ENCODE data around the gene KLHL22. TPM values are rescaled to one million over a fixed set of nuclear protein-coding genes. Genes with fewer than 3 reads are reported as not detected.
"Not testable (repeated sequence)": the region's sequence is repeated elsewhere in the genome, so short reads cannot be mapped to it uniquely, and the experiment has no call there.

The KLHL22 gene
- total and polyA plus RNA-seq, 5 donors from 2014 or later = 40.1 to 55.6 (median 43.9) TPM

DNA sequence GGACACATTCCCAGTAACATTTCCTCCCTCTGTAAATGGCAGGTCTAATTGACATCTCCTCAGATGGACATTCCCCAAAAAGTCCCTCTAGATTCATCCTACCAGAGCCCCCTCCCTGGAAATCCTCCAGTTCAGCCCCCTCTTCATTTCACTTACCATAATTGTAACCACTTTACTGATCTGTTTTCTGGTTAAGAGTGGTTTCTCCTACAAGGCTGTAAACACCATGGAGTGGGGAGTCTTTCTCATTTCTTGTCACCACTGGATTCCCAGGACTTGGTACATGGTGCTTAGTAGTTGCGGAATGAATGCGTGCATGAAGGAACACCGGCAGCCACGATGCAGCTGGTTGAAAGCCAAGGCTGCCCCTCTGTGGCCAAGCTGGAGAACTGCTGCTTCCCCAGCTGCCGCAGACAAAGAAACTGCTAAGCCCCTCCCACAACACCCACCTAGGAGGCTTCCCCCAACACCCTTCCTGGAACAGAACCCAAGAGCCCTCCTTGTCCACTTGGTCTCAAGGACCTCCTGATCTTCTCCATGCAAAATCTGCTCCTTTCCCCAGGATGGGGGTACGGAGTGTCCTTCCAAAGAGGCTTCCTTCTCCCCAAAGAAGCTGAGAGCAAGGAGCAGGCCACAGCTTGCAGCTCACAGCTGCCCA lies 39.4 kb downstream of the KLHL22 start:
- peaks cover 15% of the 10 kb centered on the region for H3K4me1 ChIP-seq (ENCODE audit: control insufficient read depth, insufficient read depth, low read length, poor library complexity, severe bottlenecking)
- no peaks in the 10 kb centered on the region for H3K27me3 ChIP-seq (ENCODE audit: control insufficient read depth, insufficient read depth, low read length)
- H3K9me3 ChIP-seq (ENCODE audit: control insufficient read depth in 2 of 2, low read length in 2 of 2) = no peaks in the 10 kb centered on the region
- H3K27ac Mint-ChIP-seq = peak overlapping the region; percentile 68 to 81 (median 76)
- H3K9me3 Mint-ChIP-seq = no peaks in the 10 kb centered on the region
- H3K4me1 Mint-ChIP-seq = peaks cover 11 to 47% (median 24%) of the 10 kb centered on the region in 4 donors
- H3K27me3 Mint-ChIP-seq = no peaks in the 10 kb centered on the region
- DNase-seq (peak; percentile 61 to 85 (median 77)), ATAC-seq (ENCODE audit: low read depth in 2 of 2) (peak; percentile 87 to 96)
- no peak overlapping the region for H3K4me3 ChIP-seq (ENCODE audit: low read depth, low read length)
- H3K36me3 ChIP-seq (ENCODE audit: control insufficient read depth, insufficient read depth, low read length) = peaks cover 18% of the 10 kb centered on the region
- no peak overlapping the region for H3K4me3 Mint-ChIP-seq
- no peak overlapping the region for H3K27ac ChIP-seq (ENCODE audit: insufficient read depth, low read length, poor library complexity, severe bottlenecking)
- H3K36me3 Mint-ChIP-seq = peaks cover 45% of the 10 kb centered on the region

DNA sequence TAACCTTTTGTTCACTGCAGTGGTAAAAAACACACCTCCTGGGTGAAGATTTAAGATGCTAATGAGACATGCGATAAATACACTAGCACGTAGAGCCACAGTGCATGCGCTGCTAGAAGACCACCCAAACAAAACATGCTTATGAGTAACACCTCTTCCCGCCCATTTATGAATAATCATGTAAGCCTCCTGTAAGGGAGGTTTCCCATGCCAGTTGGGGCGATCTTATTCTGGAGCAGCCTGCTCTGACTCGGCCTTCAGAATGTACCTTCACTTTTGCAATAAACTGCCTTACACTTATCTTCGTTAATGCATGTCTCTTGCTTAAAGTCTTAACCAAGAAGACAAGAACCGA lies 39.9 kb downstream of the KLHL22 start:
- peak overlapping the region in 2 of 3 donors; percentile 54 to 68 for H3K27ac Mint-ChIP-seq

DNA sequence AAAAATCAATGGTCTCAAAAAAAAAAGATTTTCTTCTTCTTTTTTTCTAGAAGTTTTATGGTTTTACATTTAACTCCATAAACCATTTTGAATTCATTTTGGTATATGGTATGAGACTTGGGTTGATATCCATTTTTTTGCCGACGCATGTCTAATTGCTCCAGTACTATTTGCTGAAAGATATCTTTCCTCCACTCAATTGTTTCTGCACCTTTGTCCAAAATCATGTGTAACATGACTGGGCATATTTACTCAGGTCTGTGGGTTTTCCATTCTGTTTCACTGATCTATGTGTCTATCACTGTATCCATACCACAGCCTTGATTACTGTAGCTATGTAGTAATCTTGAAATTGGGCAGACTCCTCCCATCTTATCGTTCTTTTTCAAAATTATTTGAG lies 42.4 kb downstream of the KLHL22 start:
- peaks cover 18% of the 10 kb centered on the region for H3K36me3 ChIP-seq (ENCODE audit: control insufficient read depth, insufficient read depth, low read length)

More for the DNA sequence above, 39.9 kb downstream of the KLHL22 start:
- no peaks in the 10 kb centered on the region for H3K9me3 ChIP-seq (ENCODE audit: control insufficient read depth in 2 of 2, low read length in 2 of 2)
- DNase-seq (no peak), ATAC-seq (ENCODE audit: low read depth in 2 of 2) (no peak)
- H3K27me3 ChIP-seq (ENCODE audit: control insufficient read depth, insufficient read depth, low read length) = no peaks in the 10 kb centered on the region
- no peaks in the 10 kb centered on the region for H3K27me3 Mint-ChIP-seq
- H3K36me3 ChIP-seq (ENCODE audit: control insufficient read depth, insufficient read depth, low read length) = peaks cover 18% of the 10 kb centered on the region
- H3K4me3 ChIP-seq (ENCODE audit: low read depth, low read length) = no peak overlapping the region
- H3K4me1 Mint-ChIP-seq = peaks cover 11 to 42% (median 21%) of the 10 kb centered on the region in 4 donors
- H3K4me1 ChIP-seq (ENCODE audit: control insufficient read depth, insufficient read depth, low read length, poor library complexity, severe bottlenecking) = peaks cover 11% of the 10 kb centered on the region
- peaks cover 45% of the 10 kb centered on the region for H3K36me3 Mint-ChIP-seq
- H3K4me3 Mint-ChIP-seq = no peak overlapping the region
- H3K27ac ChIP-seq (ENCODE audit: insufficient read depth, low read length, poor library complexity, severe bottlenecking) = no peak overlapping the region
- no peaks in the 10 kb centered on the region for H3K9me3 Mint-ChIP-seq

DNA sequence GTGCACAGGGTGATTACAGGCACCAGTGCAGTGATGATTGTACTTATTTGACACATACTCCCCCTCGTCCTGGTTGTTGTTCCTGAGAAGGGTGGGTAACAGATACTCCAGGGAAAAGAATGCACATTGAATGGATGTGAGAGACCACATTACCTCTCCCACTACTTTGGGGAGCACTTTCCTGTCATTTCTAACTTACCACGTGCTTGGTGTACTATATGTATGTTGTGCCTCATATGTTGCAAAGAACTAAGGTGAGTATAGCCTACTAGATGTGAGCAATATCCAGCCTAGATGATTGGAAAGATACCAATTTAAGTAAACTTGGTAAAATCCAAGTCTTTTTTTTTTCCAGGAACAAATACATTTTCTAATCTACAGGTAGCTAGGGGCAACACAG lies 43.7 kb downstream of the KLHL22 start:
- Mint-ChIP-seq H3K36me3 (peaks cover 42% of the 10 kb centered on the region), H3K27ac (no peak overlapping the region), H3K4me3 (no peak overlapping the region)

More for the DNA sequence above, 42.4 kb downstream of the KLHL22 start:
- Histone ChIP-seq H3K4me3 (ENCODE audit: low read depth, low read length) (no peak overlapping the region), H3K4me1 (ENCODE audit: control insufficient read depth, insufficient read depth, low read length, poor library complexity, severe bottlenecking) (peaks cover 11% of the 10 kb centered on the region), H3K27me3 (ENCODE audit: control insufficient read depth, insufficient read depth, low read length) (no peaks in the 10 kb centered on the region), H3K27ac (ENCODE audit: insufficient read depth, low read length, poor library complexity, severe bottlenecking) (no peak overlapping the region), H3K9me3 (ENCODE audit: control insufficient read depth in 2 of 2, low read length in 2 of 2) (no peaks in the 10 kb centered on the region)
- Mint-ChIP-seq H3K36me3 (peaks cover 44% of the 10 kb centered on the region), H3K4me1 (peaks cover 6 to 25% (median 16%) of the 10 kb centered on the region in 4 donors), H3K27ac (no peak overlapping the region), H3K9me3 (peaks cover 0 to 2% (median 0%) of the 10 kb centered on the region in 7 donors), H3K4me3 (no peak overlapping the region), H3K27me3 (no peaks in the 10 kb centered on the region)
- no peak for DNase-seq
- no peak for ATAC-seq (ENCODE audit: low read depth in 2 of 2)

DNA sequence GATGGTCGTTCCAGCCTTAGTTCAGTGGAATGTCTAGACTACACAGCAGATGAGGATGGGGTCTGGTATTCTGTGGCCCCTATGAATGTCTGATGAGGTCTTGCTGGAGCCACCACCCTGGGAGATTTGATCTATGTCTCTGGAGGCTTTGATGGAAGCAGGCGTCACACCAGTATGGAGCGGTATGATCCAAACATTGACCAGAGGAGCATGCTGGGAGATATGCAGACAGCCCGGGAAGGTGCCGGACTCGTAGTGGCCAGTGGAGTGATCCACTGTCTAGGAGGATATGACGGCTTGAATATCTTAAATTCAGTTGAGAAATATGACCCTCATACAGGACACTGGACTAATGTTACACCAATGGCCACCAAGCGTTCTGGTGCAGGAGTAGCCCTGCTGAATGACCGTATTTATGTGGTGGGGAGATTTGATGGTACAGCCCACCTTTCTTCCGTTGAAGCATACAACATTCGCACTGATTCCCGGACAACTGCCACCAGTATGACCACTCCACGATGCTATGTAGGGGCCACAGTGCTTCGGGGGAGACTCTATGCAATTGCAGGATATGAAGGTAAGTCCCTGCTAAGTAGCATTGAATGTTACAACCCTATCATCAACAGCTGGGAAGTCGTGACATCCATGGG lies 44.3 kb downstream of the KLHL22 start:
- H3K4me3 ChIP-seq (ENCODE audit: low read depth, low read length); H3K9me3 Mint-ChIP-seq; H3K4me1 ChIP-seq (ENCODE audit: control insufficient read depth, insufficient read depth, low read length, poor library complexity, severe bottlenecking); H3K4me3 Mint-ChIP-seq; DNase-seq; H3K27me3 ChIP-seq (ENCODE audit: control insufficient read depth, insufficient read depth, low read length); H3K27me3 Mint-ChIP-seq; H3K9me3 ChIP-seq (ENCODE audit: control insufficient read depth in 2 of 2, low read length in 2 of 2); H3K27ac ChIP-seq (ENCODE audit: insufficient read depth, low read length, poor library complexity, severe bottlenecking); ATAC-seq (ENCODE audit: low read depth in 2 of 2): not testable (repeated sequence)
- Mint-ChIP-seq H3K36me3 (peaks cover 43% of the 10 kb centered on the region), H3K27ac (peak overlapping the region in 1 of 3 donors; percentile 38), H3K4me1 (peaks cover 3 to 12% (median 8%) of the 10 kb centered on the region in 4 donors)
- peaks cover 20% of the 10 kb centered on the region for H3K36me3 ChIP-seq (ENCODE audit: control insufficient read depth, insufficient read depth, low read length)

More for the DNA sequence above, 43.7 kb downstream of the KLHL22 start:
- Histone ChIP-seq H3K36me3 (ENCODE audit: control insufficient read depth, insufficient read depth, low read length) (peaks cover 13% of the 10 kb centered on the region), H3K27ac (ENCODE audit: insufficient read depth, low read length, poor library complexity, severe bottlenecking) (no peak overlapping the region), H3K4me1 (ENCODE audit: control insufficient read depth, insufficient read depth, low read length, poor library complexity, severe bottlenecking) (peaks cover 11% of the 10 kb centered on the region), H3K27me3 (ENCODE audit: control insufficient read depth, insufficient read depth, low read length) (no peaks in the 10 kb centered on the region), H3K4me3 (ENCODE audit: low read depth, low read length) (no peak overlapping the region), H3K9me3 (ENCODE audit: control insufficient read depth in 2 of 2, low read length in 2 of 2) (no peaks in the 10 kb centered on the region)
- DNase-seq (no peak), ATAC-seq (ENCODE audit: low read depth in 2 of 2) (no peak)
- Mint-ChIP-seq H3K4me1 (peaks cover 6 to 19% (median 13%) of the 10 kb centered on the region in 4 donors), H3K27me3 (no peaks in the 10 kb centered on the region), H3K9me3 (peaks cover 0 to 2% (median 0%) of the 10 kb centered on the region in 7 donors)

DNA sequence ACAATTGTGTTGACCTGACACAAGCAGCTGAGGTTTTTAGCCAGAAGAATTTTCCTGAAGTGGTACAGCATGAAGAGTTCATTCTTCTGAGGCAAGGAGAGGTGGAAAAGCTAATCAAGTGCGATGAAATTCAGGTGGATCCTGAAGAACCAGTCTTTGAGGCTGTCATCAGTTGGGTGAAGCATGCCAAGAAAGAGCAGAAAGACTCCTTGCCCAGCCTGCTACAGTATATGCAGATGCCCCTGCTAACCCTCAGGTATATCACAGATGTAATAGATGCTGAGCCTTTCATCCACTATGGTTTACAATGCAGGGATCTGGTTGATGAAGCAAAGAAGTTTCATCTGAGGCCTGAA lies 45.1 kb downstream of the KLHL22 start:
- Histone ChIP-seq H3K27me3 (ENCODE audit: control insufficient read depth, insufficient read depth, low read length) (no peaks in the 10 kb centered on the region), H3K9me3 (ENCODE audit: control insufficient read depth in 2 of 2, low read length in 2 of 2) (no peaks in the 10 kb centered on the region), H3K36me3 (ENCODE audit: control insufficient read depth, insufficient read depth, low read length) (peaks cover 27% of the 10 kb centered on the region), H3K4me1 (ENCODE audit: control insufficient read depth, insufficient read depth, low read length, poor library complexity, severe bottlenecking) (no peaks in the 10 kb centered on the region), H3K27ac (ENCODE audit: insufficient read depth, low read length, poor library complexity, severe bottlenecking) (no peak overlapping the region), H3K4me3 (ENCODE audit: low read depth, low read length) (no peak overlapping the region)
- Mint-ChIP-seq H3K27ac (peak overlapping the region in 1 of 3 donors; percentile 38), H3K27me3 (no peaks in the 10 kb centered on the region), H3K9me3 (peaks cover 0 to 2% (median 0%) of the 10 kb centered on the region in 7 donors), H3K4me1 (peaks cover 0 to 6% (median 2%) of the 10 kb centered on the region in 4 donors), H3K36me3 (peaks cover 39% of the 10 kb centered on the region), H3K4me3 (no peak overlapping the region)
- DNase-seq (no peak), ATAC-seq (ENCODE audit: low read depth in 2 of 2) (no peak)

DNA sequence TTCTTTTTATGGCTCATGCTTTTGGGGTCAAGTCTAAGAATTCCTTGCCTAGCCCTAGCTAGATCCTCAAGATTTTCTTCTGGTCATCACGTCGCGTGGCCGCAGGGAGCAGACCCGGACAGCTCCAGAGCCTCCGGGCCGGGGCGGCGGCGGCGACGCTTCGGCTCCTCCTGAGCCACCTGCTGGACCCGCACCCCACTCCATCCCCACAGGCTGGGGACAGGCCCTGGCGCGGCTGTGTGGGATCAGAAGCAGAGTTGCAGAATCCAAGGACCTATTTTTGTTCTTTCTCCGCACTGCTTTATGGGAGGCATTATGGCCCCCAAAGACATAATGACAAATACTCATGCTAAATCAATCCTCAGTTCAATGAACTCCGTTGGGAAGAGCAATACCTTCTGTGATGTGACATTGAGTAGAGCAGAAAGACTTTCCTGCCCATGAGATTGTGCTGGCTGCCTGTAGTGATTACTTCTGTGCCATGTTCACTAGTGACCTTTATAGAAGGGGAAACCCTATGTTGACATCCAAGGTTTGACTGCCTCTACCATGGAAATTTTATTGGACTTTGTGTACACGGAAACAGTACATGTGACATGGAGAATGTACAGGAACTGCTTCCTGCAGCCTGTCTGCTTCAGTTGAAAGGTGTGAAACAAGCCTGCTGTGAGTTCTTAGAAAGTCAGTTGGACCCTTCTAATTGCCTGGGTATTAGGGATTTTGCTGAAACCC lies 45.6 kb downstream of the KLHL22 start:
- H3K4me3 ChIP-seq (ENCODE audit: low read depth, low read length) = no peak overlapping the region
- Mint-ChIP-seq H3K4me1 (peaks cover 0 to 6% (median 0%) of the 10 kb centered on the region in 4 donors), H3K27me3 (no peaks in the 10 kb centered on the region), H3K36me3 (peaks cover 36% of the 10 kb centered on the region), H3K4me3 (no peak overlapping the region), H3K9me3 (peaks cover 0 to 2% (median 0%) of the 10 kb centered on the region in 7 donors), H3K27ac (peak overlapping the region in 1 of 3 donors; percentile 38)
- no peaks in the 10 kb centered on the region for H3K27me3 ChIP-seq (ENCODE audit: control insufficient read depth, insufficient read depth, low read length)
- H3K36me3 ChIP-seq (ENCODE audit: control insufficient read depth, insufficient read depth, low read length) = peaks cover 23% of the 10 kb centered on the region
- H3K9me3 ChIP-seq (ENCODE audit: control insufficient read depth in 2 of 2, low read length in 2 of 2) = no peaks in the 10 kb centered on the region
- DNase-seq (no peak), ATAC-seq (ENCODE audit: low read depth in 2 of 2) (no peak)
- no peak overlapping the region for H3K27ac ChIP-seq (ENCODE audit: insufficient read depth, low read length, poor library complexity, severe bottlenecking)
- no peaks in the 10 kb centered on the region for H3K4me1 ChIP-seq (ENCODE audit: control insufficient read depth, insufficient read depth, low read length, poor library complexity, severe bottlenecking)

All from CD4-positive, CD25-positive, alpha-beta regulatory T cell (primary cell).